Astrocyte of the cerebellum (primary cell): ENCODE results near the gene VWA3B.

Source experiments
- DNase-seq: peaks from one replicate; pipeline ENCODE4 v3.0.0-alpha.2; 2011; ENCODE audit warnings: low read depth
- H3K4me3 ChIP-seq: 2 replicates; pipeline ENCODE4 v1.5.1; 2011; ENCODE audit warnings: mild to moderate bottlenecking, low read depth, low read length, moderate library complexity
- in situ Hi-C: cut with HindIII; loops from 2 replicates; pipeline ENCODE4 v1.10.0; 2017; ENCODE audit warnings: low sequenced_read_pairs
- TF ChIP-seq, protein P1 (sequence below): IDR thresholded peaks from 2 replicates; pipeline ENCODE4 v1.5.1; 2012; ENCODE audit warnings: low read length, low read depth, moderate library complexity, mild to moderate bottlenecking; ENCODE audit errors: missing control alignments

The VWA3B gene

DNA sequence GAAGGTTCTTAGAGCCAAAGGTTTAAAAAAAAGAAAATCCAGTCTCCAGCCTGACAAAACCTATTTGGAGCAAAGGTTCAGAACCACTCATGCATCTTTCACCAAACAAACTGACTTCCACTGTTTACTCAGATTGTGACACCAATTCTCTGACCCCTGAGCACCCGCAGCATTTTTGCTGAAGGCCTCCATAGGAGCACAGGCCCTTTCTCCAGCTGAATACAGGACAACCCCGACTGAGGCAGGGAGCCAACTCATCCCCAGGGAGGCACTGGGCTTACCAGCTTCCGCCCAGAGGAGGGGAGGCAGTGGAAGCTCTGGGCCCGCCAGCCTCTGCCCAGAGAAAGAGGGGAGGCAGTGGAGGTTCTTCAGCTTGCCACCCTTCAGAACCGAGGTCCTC, 208.3 kb downstream of the VWA3B start:
- TF ChIP-seq, protein P1, sequence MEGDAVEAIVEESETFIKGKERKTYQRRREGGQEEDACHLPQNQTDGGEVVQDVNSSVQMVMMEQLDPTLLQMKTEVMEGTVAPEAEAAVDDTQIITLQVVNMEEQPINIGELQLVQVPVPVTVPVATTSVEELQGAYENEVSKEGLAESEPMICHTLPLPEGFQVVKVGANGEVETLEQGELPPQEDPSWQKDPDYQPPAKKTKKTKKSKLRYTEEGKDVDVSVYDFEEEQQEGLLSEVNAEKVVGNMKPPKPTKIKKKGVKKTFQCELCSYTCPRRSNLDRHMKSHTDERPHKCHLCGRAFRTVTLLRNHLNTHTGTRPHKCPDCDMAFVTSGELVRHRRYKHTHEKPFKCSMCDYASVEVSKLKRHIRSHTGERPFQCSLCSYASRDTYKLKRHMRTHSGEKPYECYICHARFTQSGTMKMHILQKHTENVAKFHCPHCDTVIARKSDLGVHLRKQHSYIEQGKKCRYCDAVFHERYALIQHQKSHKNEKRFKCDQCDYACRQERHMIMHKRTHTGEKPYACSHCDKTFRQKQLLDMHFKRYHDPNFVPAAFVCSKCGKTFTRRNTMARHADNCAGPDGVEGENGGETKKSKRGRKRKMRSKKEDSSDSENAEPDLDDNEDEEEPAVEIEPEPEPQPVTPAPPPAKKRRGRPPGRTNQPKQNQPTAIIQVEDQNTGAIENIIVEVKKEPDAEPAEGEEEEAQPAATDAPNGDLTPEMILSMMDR = no peak
- DNase-seq = no peak
- in situ Hi-C loops = no loop called here
- H3K4me3 ChIP-seq = no peak overlapping the region

DNA sequence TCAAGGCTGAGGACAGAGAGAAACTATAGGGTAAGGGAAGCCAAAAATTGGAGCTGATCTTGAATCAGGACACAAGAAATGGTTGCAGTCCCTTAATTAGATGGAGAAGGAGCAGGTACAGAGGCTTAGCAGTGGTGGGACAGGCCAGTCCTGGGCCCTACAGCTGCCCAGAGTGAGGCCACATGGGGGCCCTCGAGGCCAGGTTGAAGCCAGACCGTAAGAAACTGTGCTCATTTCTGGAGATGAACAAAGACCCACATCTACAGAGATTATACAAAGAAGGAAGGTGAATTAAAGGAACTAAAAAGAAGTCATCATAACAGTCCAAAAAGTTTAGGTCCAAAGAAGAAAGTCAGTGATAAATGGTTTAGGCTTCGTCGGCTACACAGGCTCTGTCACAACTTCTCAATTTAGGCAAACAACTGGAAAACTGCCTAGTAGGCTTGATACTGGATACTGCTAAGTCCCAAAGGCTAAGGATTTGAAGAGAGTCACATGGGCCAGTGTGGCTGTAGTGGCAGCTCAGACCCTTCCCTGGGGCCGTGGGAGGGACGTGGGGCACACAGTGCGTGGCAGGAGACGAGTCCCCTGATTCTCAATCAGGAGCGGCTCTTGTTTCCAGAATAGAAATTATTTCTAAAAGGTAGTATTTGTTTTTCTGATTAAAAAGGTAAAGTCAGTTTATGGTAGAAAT, 208.9 kb downstream of the VWA3B start:
- TF ChIP-seq, protein P1 = no peak
- in situ Hi-C loops = no loop called here
- no peak for DNase-seq
- no peak overlapping the region for H3K4me3 ChIP-seq

DNA sequence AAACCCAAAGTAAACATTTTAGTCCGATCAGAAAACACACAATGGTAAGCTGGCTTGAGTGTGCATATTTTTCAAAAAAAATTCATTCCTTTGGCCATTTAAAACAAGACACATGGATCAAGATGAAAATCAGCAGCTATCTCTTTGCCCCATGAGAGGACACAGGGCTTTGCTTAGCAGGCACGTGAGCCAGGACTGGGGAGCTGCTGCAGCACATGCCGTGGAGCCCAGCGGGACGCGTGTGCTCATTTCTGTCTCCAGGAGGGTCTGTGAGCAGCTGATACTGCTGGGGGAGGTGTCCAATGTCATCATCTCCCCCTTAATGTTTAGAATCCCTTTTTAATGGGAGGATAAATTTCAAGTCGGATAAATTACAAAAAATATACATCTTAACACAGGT, 209.5 kb downstream of the VWA3B start:
- DNase-seq = no peak
- TF ChIP-seq, protein P1 = no peak
- in situ Hi-C loops = no loop called here
- no peak overlapping the region for H3K4me3 ChIP-seq

DNA sequence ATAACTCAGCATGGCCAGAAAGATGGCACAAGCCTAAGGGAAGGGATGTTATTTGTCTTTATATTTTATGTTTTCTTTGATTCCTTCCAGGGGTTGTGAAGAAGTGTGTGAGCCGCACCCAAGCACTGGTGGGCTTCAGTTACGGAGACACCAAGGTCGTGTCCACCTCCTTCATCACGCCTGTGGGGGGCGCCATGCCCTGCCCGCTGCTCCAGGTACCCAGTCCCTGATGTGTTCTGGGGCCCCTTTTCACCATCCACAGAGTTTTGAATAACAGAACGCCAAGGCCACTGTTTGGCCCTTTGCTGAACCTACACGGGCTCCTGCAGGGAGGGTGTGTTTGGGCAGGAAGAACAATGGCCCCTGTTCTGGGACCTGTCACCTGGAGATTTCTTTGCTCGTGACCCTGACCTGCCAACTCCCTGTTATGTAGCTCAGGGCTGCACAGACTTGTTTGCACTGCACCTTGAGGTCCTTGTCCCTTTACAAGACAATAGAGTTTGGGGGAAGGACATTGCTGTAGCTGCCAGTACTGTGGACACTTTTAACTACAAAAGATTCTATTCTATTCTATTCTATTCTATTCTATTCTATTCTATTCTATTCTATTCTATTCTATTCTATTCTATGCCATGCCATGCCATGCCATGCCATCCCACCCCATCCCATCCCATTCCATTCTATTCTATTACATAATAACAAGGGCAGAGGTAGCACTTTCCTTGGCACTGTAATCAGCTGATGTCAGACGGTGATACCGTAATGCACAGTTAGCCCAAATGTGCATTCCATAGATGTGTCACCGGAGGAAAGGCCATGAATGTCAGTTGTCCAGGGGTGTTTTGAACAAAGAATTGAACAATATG, 211.1 kb downstream of the VWA3B start:
- DNase-seq = no peak
- H3K4me3 ChIP-seq = no peak overlapping the region
- TF ChIP-seq, protein P1 = no peak
- in situ Hi-C loops = no loop called here

DNA sequence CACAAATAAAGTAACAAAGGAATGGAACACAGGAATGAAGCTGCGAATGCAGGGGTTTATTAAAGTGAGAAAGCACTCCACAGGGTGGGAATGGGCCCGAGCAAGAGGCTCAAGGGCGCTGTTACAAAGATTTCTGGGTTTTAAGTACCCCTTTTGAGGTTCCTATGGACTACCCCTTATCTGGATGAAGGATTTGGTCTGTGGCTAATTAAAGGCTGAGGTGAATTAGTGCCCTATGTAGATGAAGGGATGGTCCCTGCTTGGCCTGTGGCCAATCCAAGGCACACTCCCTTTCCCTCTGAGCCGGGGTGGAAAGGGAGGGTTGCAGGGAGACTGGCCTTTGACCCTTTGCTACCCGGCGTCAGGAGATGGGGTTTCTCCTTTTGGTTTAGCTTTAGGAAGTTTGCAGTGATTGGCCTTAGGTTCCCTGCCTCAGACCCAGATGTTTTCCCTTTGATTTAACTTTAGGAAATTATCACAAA, 211.8 kb downstream of the VWA3B start:
- in situ Hi-C loops = no loop called here
- H3K4me3 ChIP-seq = no peak overlapping the region
- DNase-seq = no peak
- TF ChIP-seq, protein P1 = no peak

DNA sequence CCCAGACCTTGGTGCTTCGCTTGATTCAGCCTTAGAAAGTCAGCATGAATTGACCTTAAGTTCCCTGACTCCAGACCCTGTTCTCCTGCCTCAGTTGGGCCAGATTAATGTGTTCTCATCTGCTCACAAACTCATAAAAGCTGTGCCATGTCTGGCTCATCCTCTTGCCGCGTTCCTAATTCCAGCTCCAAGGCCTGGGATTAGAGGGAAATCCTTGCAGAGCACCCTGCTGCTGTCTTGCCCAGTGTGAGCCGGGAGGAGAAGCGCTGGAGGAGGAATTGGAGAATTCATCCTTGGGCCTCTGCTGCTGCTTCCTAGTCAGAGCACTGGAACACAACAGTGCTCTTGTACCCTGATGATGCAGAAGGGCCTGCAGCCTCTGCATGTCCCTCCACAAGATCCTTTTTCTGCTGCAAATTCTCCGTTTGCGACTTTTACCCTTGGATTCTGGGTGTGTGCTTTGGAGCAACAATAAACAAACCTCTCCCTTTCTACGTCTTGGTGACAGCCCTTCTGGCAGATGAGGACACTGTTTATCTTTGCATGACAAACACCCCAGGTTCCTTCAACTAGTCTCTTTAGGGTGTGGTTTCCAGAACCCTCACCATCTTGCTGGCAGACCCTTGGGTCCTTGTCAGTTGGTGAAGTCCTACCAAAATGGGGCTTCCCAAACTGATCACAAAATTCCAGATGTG, 212.4 kb downstream of the VWA3B start:
- TF ChIP-seq, protein P1 = no peak
- in situ Hi-C loops = no loop called here
- DNase-seq = no peak
- no peak overlapping the region for H3K4me3 ChIP-seq
